Epithelial cell of esophagus (primary cell): ENCODE results near the gene KIN.
"Not testable (repeated sequence)": the region's sequence is repeated elsewhere in the genome, so short reads cannot be mapped to it uniquely, and the experiment has no call there.

Experiments used
- DNase-seq: peaks from one replicate; pipeline ENCODE4 v3.0.0; 2010; ENCODE audit warnings: low read depth
- H3K4me3 ChIP-seq: 2 replicates; pipeline ENCODE4 v1.5.1; 2011; ENCODE audit warnings: mild to moderate bottlenecking, low read length, control low read depth
- CTCF ChIP-seq: IDR thresholded peaks from 2 replicates; pipeline ENCODE4 v1.5.1; 2011; ENCODE audit warnings: low read depth, mild to moderate bottlenecking, low read length, control low read depth, inconsistent platforms; ENCODE audit not compliant: insufficient read depth; ENCODE audit errors: missing control alignments

KIN gene

GRCh38 chr10:7786430-7786829 is 1.4 kb downstream of the KIN start:
- no peak for TF ChIP-seq CTCF
- DNase-seq, result no peak

GRCh38 chr10:7782194-7782593 is 5.6 kb downstream of the KIN start:
- H3K4me3 ChIP-seq, DNase-seq: not testable (repeated sequence)

More at GRCh38 chr10:7786430-7786829, 1.4 kb downstream of the KIN start:
- peak overlapping the region; percentile 88 for H3K4me3 ChIP-seq

- no peak for TF ChIP-seq CTCF
Measured at GRCh38 chr10:7776777-7777176, 11.0 kb downstream of the KIN start.

GRCh38 chr10:7773845-7774801 is 13.7 kb downstream of the KIN start:
- DNase-seq, result no peak
- no peak for TF ChIP-seq CTCF

More at GRCh38 chr10:7776777-7777176, 11.0 kb downstream of the KIN start:
- DNase-seq, result no peak
- no peak overlapping the region for H3K4me3 ChIP-seq

GRCh38 chr10:7768417-7768816 is 19.4 kb downstream of the KIN start:
- TF ChIP-seq CTCF, result no peak
- DNase-seq, result no peak
- no peak overlapping the region for H3K4me3 ChIP-seq

More at GRCh38 chr10:7773845-7774801, 13.7 kb downstream of the KIN start:
- no peak overlapping the region for H3K4me3 ChIP-seq

- peak; percentile 73 for DNase-seq
- no peak for TF ChIP-seq CTCF
- H3K4me3 ChIP-seq, result no peak overlapping the region
Measured at GRCh38 chr10:7767209-7767608, 20.6 kb downstream of the KIN start.

GRCh38 chr10:7766241-7766640 is 21.6 kb downstream of the KIN start:
- no peak overlapping the region for H3K4me3 ChIP-seq
- no peak for DNase-seq
- no peak for TF ChIP-seq CTCF
